Neural progenitor cell (in vitro differentiated cells): Measurements from ENCODE around the gene FOXO6.

Experiments used
- CTCF ChIP-seq: fragments of 200-600 bp; sonication (generic); IDR thresholded peaks from 2 replicates; pipeline ENCODE4 v1.5.1; 2017; ENCODE audit warnings: antibody characterized with exemption, mild to moderate bottlenecking
- EZH2 ChIP-seq: fragments of 200-600 bp; sonication (generic); IDR thresholded peaks from 2 replicates; pipeline ENCODE4 v1.6.1; 2017; ENCODE audit warnings: antibody characterized with exemption, mild to moderate bottlenecking, moderate library complexity
- EZH2phosphoT487 ChIP-seq: fragments of 200-600 bp; sonication (generic); IDR thresholded peaks from 2 replicates; pipeline ENCODE4 v1.6.1; 2017; ENCODE audit warnings: antibody characterized with exemption

- TF ChIP-seq EZH2phosphoT487 (no peak), EZH2 (no peak), CTCF (no peak)
Observed at GRCh38 chr1:41387667-41388091, 26.4 kb downstream of the FOXO6 start.
